Measurements from ENCODE around the gene CCR5. TPM values are rescaled to one million over a fixed set of nuclear protein-coding genes. Genes with fewer than 3 reads are reported as not detected.

CCR5 gene
- total RNA-seq: 10 to 100 TPM in 1 of 9 donors, 1 to 10 TPM in 1, under 1 TPM in 7; 0.13 to 12.7 (median 0.46) TPM
- polyA plus RNA-seq: under 1 TPM; 0.27 to 0.40 TPM
- long read RNA-seq, donor 1: 0 reads
- long read RNA-seq, donor 2: 0 reads
- long read RNA-seq, donor 3, partial matches to known transcripts: 0 of 2 reads
- long read RNA-seq, donor 3, other reads (novel, unspliced or antisense): 0 of 2 reads

GRCh38 chr3:46370839-46371518 lies at the start of gene CCR5:
TSS of gene CCR5 (plus strand) at chr3:46370946. CDS start at chr3:46372903, 1,957 bp downstream.
- H3K4me1 ChIP-seq: peaks cover 0 to 58% (median 0%) of the 10 kb centered on the region in 12 donors

GRCh38 chr3:46321461-46322104 lies 49.2 kb upstream of the CCR5 start:
- Histone ChIP-seq H3K4me1 (peaks cover 0 to 44% (median 0%) of the 10 kb centered on the region in 12 donors), H3K4me3 (no peak overlapping the region), H3K27ac (peak overlapping the region in 1 of 12 donors; percentile 76), H3K36me3 (no peaks in the 10 kb centered on the region), H3K9me3 (no peaks in the 10 kb centered on the region), H3K27me3 (peaks cover 0 to 4% (median 0%) of the 10 kb centered on the region in 9 donors)
- no peak for DNase-seq
- ATAC-seq: no peak
- intact Hi-C loops (cut with DNase I): no loop called here
- TF ChIP-seq POLR2A (IDR thresholded peaks at IDR 0.05) (no peak), CTCF (IDR thresholded peaks at IDR 0.05) (no peak)
- 67 to 82% (median 70%) methylated on average over 1 of the region's 1 CpG for WGBS, 4 donors

More at GRCh38 chr3:46370839-46371518, at the start of gene CCR5:
- Histone ChIP-seq H3K36me3 (no peaks in the 10 kb centered on the region), H3K4me3 (peak within 1 kb of the TSS in 5 of 12 donors; percentile 13 to 53 (median 24)), H3K9me3 (no peaks in the 10 kb centered on the region), H3K27me3 (peaks cover 0 to 37% (median 0%) of the 10 kb centered on the region in 9 donors), H3K27ac (peak within 1 kb of the TSS in 2 of 12 donors; percentile 37 to 78)
- DNase-seq: no peak
- intact Hi-C loops (cut with DNase I): loop anchor here (5.0 to 10.0 kb wide), 9 partner anchors 54 to 606 kb away; partner anchors contain the start of gene CXCR6 (in 1 of the 10)
- TF ChIP-seq POLR2A (IDR thresholded peaks at IDR 0.05): no peak
- TF ChIP-seq CTCF (IDR thresholded peaks at IDR 0.05): no peak
- ATAC-seq: no peak
- WGBS, 4 donors: 55 to 61% (median 57%) methylated on average over 5 of the region's 5 CpGs

GRCh38 chr3:46324036-46324435 lies 46.7 kb upstream of the CCR5 start:
- TF ChIP-seq POLR2A (IDR thresholded peaks at IDR 0.05) (no peak), CTCF (IDR thresholded peaks at IDR 0.05) (no peak)
- no peaks in the 10 kb centered on the region for H3K36me3 ChIP-seq
- H3K4me3 ChIP-seq: no peak overlapping the region
- ATAC-seq: no peak
- peaks cover 0 to 4% (median 0%) of the 10 kb centered on the region in 9 donors for H3K27me3 ChIP-seq
- WGBS, 4 donors: 67 to 78% (median 71%) methylated on average over 2 of the region's 2 CpGs
- peaks cover 0 to 6% (median 0%) of the 10 kb centered on the region in 12 donors for H3K9me3 ChIP-seq
- intact Hi-C loops (cut with DNase I): no loop called here
- no peak for DNase-seq
- H3K4me1 ChIP-seq: peaks cover 0 to 32% (median 0%) of the 10 kb centered on the region in 12 donors
- peak overlapping the region in 1 of 12 donors; percentile 64 for H3K27ac ChIP-seq
